ENCODE data around the gene SLC1A5. TPM values are rescaled to one million over a fixed set of nuclear protein-coding genes. Genes with fewer than 3 reads are reported as not detected.

Gene SLC1A5
- total and polyA plus RNA-seq, 7 donors, result 3.2 to 12.6 (median 7.8) TPM

GRCh38 chr19:46736531-46737297 lies 51.7 kb downstream of the SLC1A5 start:
- DNase-seq (peak in 1 of 2 donors; percentile 66), ATAC-seq (no peak)
- Histone ChIP-seq H3K36me3 (ENCODE audit: insufficient read depth in 1 of 2, low read depth in 1 of 2) (peaks cover 0 to 68% of the 10 kb centered on the region in 2 donors), H3K9me3 (no peaks in the 10 kb centered on the region), H3K4me3 (no peak overlapping the region), H3K4me1 (peaks cover 34% of the 10 kb centered on the region), H3K27me3 (ENCODE audit: insufficient read depth in 3 of 3, low read length in 2 of 3) (no peaks in the 10 kb centered on the region), H3K27ac (no peak overlapping the region)
- TF ChIP-seq, protein P1, sequence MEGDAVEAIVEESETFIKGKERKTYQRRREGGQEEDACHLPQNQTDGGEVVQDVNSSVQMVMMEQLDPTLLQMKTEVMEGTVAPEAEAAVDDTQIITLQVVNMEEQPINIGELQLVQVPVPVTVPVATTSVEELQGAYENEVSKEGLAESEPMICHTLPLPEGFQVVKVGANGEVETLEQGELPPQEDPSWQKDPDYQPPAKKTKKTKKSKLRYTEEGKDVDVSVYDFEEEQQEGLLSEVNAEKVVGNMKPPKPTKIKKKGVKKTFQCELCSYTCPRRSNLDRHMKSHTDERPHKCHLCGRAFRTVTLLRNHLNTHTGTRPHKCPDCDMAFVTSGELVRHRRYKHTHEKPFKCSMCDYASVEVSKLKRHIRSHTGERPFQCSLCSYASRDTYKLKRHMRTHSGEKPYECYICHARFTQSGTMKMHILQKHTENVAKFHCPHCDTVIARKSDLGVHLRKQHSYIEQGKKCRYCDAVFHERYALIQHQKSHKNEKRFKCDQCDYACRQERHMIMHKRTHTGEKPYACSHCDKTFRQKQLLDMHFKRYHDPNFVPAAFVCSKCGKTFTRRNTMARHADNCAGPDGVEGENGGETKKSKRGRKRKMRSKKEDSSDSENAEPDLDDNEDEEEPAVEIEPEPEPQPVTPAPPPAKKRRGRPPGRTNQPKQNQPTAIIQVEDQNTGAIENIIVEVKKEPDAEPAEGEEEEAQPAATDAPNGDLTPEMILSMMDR (IDR thresholded peaks at IDR 0.05), result no peak
- WGBS, 3 donors, result 43 to 61% (median 44%) methylated on average over 22 of the region's 22 CpGs
- intact Hi-C loops (cut with DNase I), result no loop called here

DNA sequence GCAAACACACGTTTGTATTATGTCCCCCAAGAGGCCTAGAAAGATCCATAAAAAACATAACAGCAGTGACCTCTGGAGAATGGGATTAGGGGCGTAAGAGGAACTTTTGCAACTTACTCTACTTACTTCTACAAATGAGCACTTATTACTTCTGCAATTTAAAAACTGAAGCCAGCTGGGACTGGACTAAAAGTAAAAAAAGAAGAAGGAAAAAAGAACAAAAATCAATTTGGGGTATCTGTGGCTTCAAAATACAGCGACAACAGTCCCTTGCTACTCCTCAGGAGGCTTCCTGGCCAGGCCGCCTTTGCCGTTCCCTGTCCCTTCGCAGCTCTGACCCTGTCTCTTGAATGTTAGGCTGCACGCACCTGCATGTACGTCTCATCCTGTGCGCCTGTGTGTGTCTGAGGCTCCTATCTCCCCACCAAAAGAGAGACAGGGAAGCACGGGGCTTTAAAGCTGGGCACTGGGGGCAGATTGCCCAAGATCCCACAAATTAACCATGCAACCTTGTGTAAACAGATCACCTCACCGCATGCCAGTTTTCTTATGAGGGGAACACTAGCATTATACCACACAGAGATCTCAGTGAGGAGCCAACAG lies 54.6 kb downstream of the SLC1A5 start:
- Histone ChIP-seq H3K27me3 (ENCODE audit: insufficient read depth in 3 of 3, low read length in 2 of 3) (no peaks in the 10 kb centered on the region), H3K36me3 (ENCODE audit: insufficient read depth in 1 of 2, low read depth in 1 of 2) (peaks cover 0 to 97% of the 10 kb centered on the region in 2 donors), H3K4me1 (peaks cover 12% of the 10 kb centered on the region), H3K4me3 (no peak overlapping the region), H3K27ac (no peak overlapping the region), H3K9me3 (no peaks in the 10 kb centered on the region)
- 83 to 89% (median 83%) methylated on average over 11 of the region's 11 CpGs for WGBS, 3 donors
- ATAC-seq (no peak), DNase-seq (no peak)
- TF ChIP-seq, protein P1 (IDR thresholded peaks at IDR 0.05), result no peak
- intact Hi-C loops (cut with DNase I), result no loop called here

DNA sequence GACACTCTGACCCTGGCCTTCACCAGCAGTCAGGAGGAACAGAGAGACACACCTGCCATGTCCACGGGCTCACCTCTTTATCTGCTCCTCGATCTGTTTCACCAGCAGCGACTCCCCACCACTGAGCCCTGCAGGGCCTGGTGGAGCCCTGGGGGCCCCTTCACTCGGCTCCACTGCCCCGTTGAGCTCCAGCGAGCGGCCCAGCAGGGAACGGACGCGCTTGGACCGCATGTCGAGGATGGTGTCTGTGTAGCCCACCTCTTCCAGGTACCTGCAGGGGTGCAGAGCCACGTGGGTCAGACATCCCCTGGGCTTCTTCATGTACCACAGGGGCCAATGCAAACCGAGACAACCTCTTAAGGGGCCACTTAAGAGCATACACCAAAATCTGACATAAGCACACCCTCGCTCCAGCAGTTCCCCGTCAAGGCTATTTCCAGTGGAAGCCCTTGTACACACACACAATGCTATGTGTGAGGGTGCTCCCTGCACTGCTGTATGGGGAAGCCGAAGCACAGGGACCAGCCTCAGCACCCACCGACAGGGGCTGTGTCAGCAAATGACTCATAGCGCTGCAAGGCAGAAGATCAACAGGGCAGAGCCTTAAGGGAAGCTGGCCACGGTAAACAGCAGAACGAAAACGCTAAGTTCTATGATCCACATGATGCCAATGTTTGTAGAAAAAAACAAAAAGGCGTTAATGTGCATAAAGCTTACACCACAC lies 55.3 kb downstream of the SLC1A5 start:
- Histone ChIP-seq H3K4me3 (no peak overlapping the region), H3K27ac (no peak overlapping the region), H3K4me1 (peaks cover 6% of the 10 kb centered on the region), H3K27me3 (ENCODE audit: insufficient read depth in 3 of 3, low read length in 2 of 3) (no peaks in the 10 kb centered on the region), H3K9me3 (no peaks in the 10 kb centered on the region), H3K36me3 (ENCODE audit: insufficient read depth in 1 of 2, low read depth in 1 of 2) (peaks cover 0 to 98% of the 10 kb centered on the region in 2 donors)
- ATAC-seq, result no peak
- intact Hi-C loops (cut with DNase I), result no loop called here
- WGBS, 3 donors, result 85 to 91% (median 87%) methylated on average over 23 of the region's 23 CpGs
- TF ChIP-seq, protein P1 (IDR thresholded peaks at IDR 0.05), result no peak
- DNase-seq, result peak in 1 of 2 donors; percentile 60

GRCh38 chr19:46732172-46732938 lies 56.0 kb downstream of the SLC1A5 start:
- peaks cover 0 to 98% of the 10 kb centered on the region in 2 donors for H3K36me3 ChIP-seq (ENCODE audit: insufficient read depth in 1 of 2, low read depth in 1 of 2)

More at GRCh38 chr19:46732172-46732938, 56.0 kb downstream of the SLC1A5 start:
- Histone ChIP-seq H3K9me3 (no peaks in the 10 kb centered on the region), H3K27ac (no peak overlapping the region), H3K27me3 (ENCODE audit: insufficient read depth in 3 of 3, low read length in 2 of 3) (no peaks in the 10 kb centered on the region), H3K4me3 (no peak overlapping the region), H3K4me1 (no peaks in the 10 kb centered on the region)
- TF ChIP-seq, protein P1 (IDR thresholded peaks at IDR 0.05), result no peak
- ATAC-seq, result no peak
- intact Hi-C loops (cut with DNase I), result no loop called here
- DNase-seq, result peak in 1 of 2 donors; percentile 44
- WGBS, 3 donors, result 88 to 91% (median 90%) methylated on average over 27 to 28 of the region's 28 CpGs
